Activated CD4-positive, alpha-beta T cell treated with anti-CD3 and anti-CD28 coated beads for 48 hours (primary cell): ENCODE results near the gene C4B.
"Not testable (repeated sequence)": the region's sequence is repeated elsewhere in the genome, so short reads cannot be mapped to it uniquely, and the experiment has no call there.

Experiments used
- DNase-seq: peaks from one replicate; pipeline ENCODE4 v3.0.0-alpha.2; 2020

The C4B gene

GRCh38 chr6:31981744-31982143 lies 32.9 kb upstream of the C4B start, which contains the start of gene C4A:
Gene C4A (plus strand): TSS chr6:31982057. CDS start chr6:31982108, 51 bp downstream.
- DNase-seq: not testable (repeated sequence)

- not testable (repeated sequence) for DNase-seq
Measured at GRCh38 chr6:31989363-31989762, 25.2 kb upstream of the C4B start.

GRCh38 chr6:31994421-31994820 lies 20.2 kb upstream of the C4B start:
- not testable (repeated sequence) for DNase-seq

GRCh38 chr6:31996385-31996784 lies 18.2 kb upstream of the C4B start:
- not testable (repeated sequence) for DNase-seq

- not testable (repeated sequence) for DNase-seq
Measured at GRCh38 chr6:32002546-32003268, 11.9 kb upstream of the C4B start.

- not testable (repeated sequence) for DNase-seq
Measured at GRCh38 chr6:32003301-32003700, 11.3 kb upstream of the C4B start.

GRCh38 chr6:32004393-32004792 lies 10.2 kb upstream of the C4B start:
- DNase-seq: not testable (repeated sequence)

GRCh38 chr6:32004864-32005537 lies 9.6 kb upstream of the C4B start:
- DNase-seq: not testable (repeated sequence)

- not testable (repeated sequence) for DNase-seq
Measured at GRCh38 chr6:32005538-32005880, 9.1 kb upstream of the C4B start.

GRCh38 chr6:32005991-32006529 lies 8.5 kb upstream of the C4B start:
- not testable (repeated sequence) for DNase-seq

GRCh38 chr6:32007086-32007485 lies 7.5 kb upstream of the C4B start:
- not testable (repeated sequence) for DNase-seq

GRCh38 chr6:32008037-32008436 lies 6.6 kb upstream of the C4B start:
- not testable (repeated sequence) for DNase-seq

GRCh38 chr6:32008616-32009015 lies 6.0 kb upstream of the C4B start:
- DNase-seq: not testable (repeated sequence)

- not testable (repeated sequence) for DNase-seq
Measured at GRCh38 chr6:32009537-32009936, 5.1 kb upstream of the C4B start.

- DNase-seq: not testable (repeated sequence)
Measured at GRCh38 chr6:32010856-32011530, 3.6 kb upstream of the C4B start.

- not testable (repeated sequence) for DNase-seq
Measured at GRCh38 chr6:32012941-32013617, 1.5 kb upstream of the C4B start.

- DNase-seq: not testable (repeated sequence)
Measured at GRCh38 chr6:32013738-32014137, 857 bp upstream of the C4B start.

- not testable (repeated sequence) for DNase-seq
Measured at GRCh38 chr6:32022100-32022499, 7.5 kb downstream of the C4B start.

- not testable (repeated sequence) for DNase-seq
Measured at GRCh38 chr6:32028631-32029030, 14.0 kb downstream of the C4B start.

- DNase-seq: not testable (repeated sequence)
Measured at GRCh38 chr6:32029553-32029952, 15.0 kb downstream of the C4B start.

GRCh38 chr6:32035283-32036013 lies 20.9 kb downstream of the C4B start:
- DNase-seq: not testable (repeated sequence)

GRCh38 chr6:32037136-32037535 lies 22.5 kb downstream of the C4B start:
- not testable (repeated sequence) for DNase-seq
